IMR-90 (cell line): Measurements from ENCODE around the gene MMRN2. TPM values are rescaled to one million over a fixed set of nuclear protein-coding genes. Genes with fewer than 3 reads are reported as not detected.

Experiments used
- ATAC-seq: fragments of 200-7000 bp; cut with Tn5 transposase; 2 replicates; pipeline ENCODE4 v1.9.1; 2020; ENCODE audit warnings: low read depth, mild to moderate bottlenecking, moderate library complexity
- BruUV-seq: library from RNA; stranded (reverse); fragments of 400-500 nt; replicated peaks from 2 replicates; lab custom pipeline; 2021; lab: Mats Ljungman, UMichigan
- CTCF ChIA-PET: fragments of 300-600 bp; formaldehyde crosslinking; extraction: SDS; loops from one replicate; lab custom pipeline; 2021; ENCODE audit warnings: antibody characterized with exemption; lab: Yijun Ruan, JAX
- POLR2A ChIA-PET: fragments of 300-600 bp; sonication (Branson Sonifier 250); formaldehyde crosslinking; loops from one replicate; lab custom pipeline; 2022; ENCODE audit warnings: antibody characterized with exemption; ENCODE audit not compliant: unreplicated experiment; lab: Charles Lee
- DNase-seq: peaks from one replicate; pipeline ENCODE4 v3.0.0; 2013
- H2AFZ ChIP-seq: replicated peaks from 2 replicates; pipeline ENCODE3; 2013; ENCODE audit warnings: low read length, mild to moderate bottlenecking; ENCODE audit not compliant: poor library complexity
- H2AK5ac ChIP-seq: 2 replicates; pipeline ENCODE4 v1.6.1; 2013; ENCODE audit warnings: low read depth, low read length, inconsistent platforms
- H2AK9ac ChIP-seq: replicated peaks from 2 replicates; pipeline ENCODE3; 2013; ENCODE audit warnings: mild to moderate bottlenecking, low read depth, low read length, moderate library complexity; ENCODE audit not compliant: poor library complexity
- H2BK120ac ChIP-seq: 2 replicates; pipeline ENCODE4 v1.6.1; 2013; ENCODE audit warnings: low read depth, low read length, inconsistent platforms
- H2BK15ac ChIP-seq: 3 replicates; pipeline ENCODE4 v1.6.1; 2013; ENCODE audit warnings: low read depth, low read length, inconsistent platforms
- H2BK20ac ChIP-seq: 2 replicates; pipeline ENCODE4 v1.6.1; 2013; ENCODE audit warnings: low read depth, mild to moderate bottlenecking, inconsistent platforms, low read length, moderate library complexity
- H2BK5ac ChIP-seq: 2 replicates; pipeline ENCODE4 v1.6.1; 2013; ENCODE audit warnings: mild to moderate bottlenecking, low read depth, low read length, inconsistent platforms; ENCODE audit not compliant: poor library complexity, severe bottlenecking
- H3K14ac ChIP-seq: replicated peaks from 2 replicates; pipeline ENCODE4 v1.6.1; 2013; ENCODE audit warnings: low read depth, low read length, inconsistent platforms
- H3K18ac ChIP-seq: 2 replicates; pipeline ENCODE4 v1.6.1; 2013; ENCODE audit warnings: low read depth, low read length, control low read depth
- H3K23ac ChIP-seq: 2 replicates; pipeline ENCODE4 v1.6.1; 2013; ENCODE audit warnings: low read depth, low read length, inconsistent platforms
- H3K27ac ChIP-seq: 2 replicates; pipeline ENCODE4 v1.5.1; 2013; ENCODE audit warnings: mild to moderate bottlenecking, control low read depth, low read length; ENCODE audit not compliant: insufficient read depth
- H3K27me3 ChIP-seq: 2 replicates; pipeline ENCODE4 v1.6.1; 2013; ENCODE audit warnings: low read length; ENCODE audit not compliant: control insufficient read depth, insufficient read depth
- H3K36me3 ChIP-seq: 2 replicates; pipeline ENCODE4 v1.6.1; 2013; ENCODE audit warnings: low read length, mixed read lengths; ENCODE audit not compliant: control insufficient read depth, insufficient read depth
- H3K4ac ChIP-seq: 2 replicates; pipeline ENCODE4 v1.6.1; 2013; ENCODE audit warnings: low read depth, low read length, inconsistent platforms
- H3K4me1 ChIP-seq: 2 replicates; pipeline ENCODE4 v1.6.1; 2013; ENCODE audit warnings: low read length, mixed read lengths; ENCODE audit not compliant: control insufficient read depth, insufficient read depth
- H3K4me2 ChIP-seq: 2 replicates; pipeline ENCODE4 v1.6.1; 2013; ENCODE audit warnings: low read depth, mild to moderate bottlenecking, control low read depth, low read length, moderate library complexity
- H3K4me3 ChIP-seq: 2 replicates; pipeline ENCODE4 v1.5.1; 2013; ENCODE audit warnings: low read depth, mild to moderate bottlenecking, control low read depth, low read length, moderate library complexity; ENCODE audit not compliant: insufficient read depth
- H3K56ac ChIP-seq: 2 replicates; pipeline ENCODE4 v1.6.1; 2013; ENCODE audit warnings: low read length, inconsistent platforms; ENCODE audit not compliant: insufficient read depth; ENCODE audit errors: extremely low read depth
- H3K79me1 ChIP-seq, 2 experiments: 2 replicates each; pipeline ENCODE4 v1.6.1; 2013; ENCODE audit warnings: low read length in 2 of 2, inconsistent platforms in 1 of 2, low read depth in 1 of 2
- H3K9ac ChIP-seq: 2 replicates; pipeline ENCODE4 v1.6.1; 2013; ENCODE audit warnings: low read depth, low read length, control low read depth
- H3K9me1 ChIP-seq: 2 replicates; pipeline ENCODE4 v1.6.1; 2013; ENCODE audit warnings: low read length, inconsistent platforms; ENCODE audit not compliant: insufficient read depth
- H3K9me3 ChIP-seq: 2 replicates; pipeline ENCODE4 v1.6.1; 2013; ENCODE audit warnings: low read length; ENCODE audit not compliant: control insufficient read depth, insufficient read depth
- H4K20me1 ChIP-seq: 2 replicates; pipeline ENCODE4 v1.6.1; 2013; ENCODE audit warnings: low read length, inconsistent platforms; ENCODE audit not compliant: insufficient read depth
- H4K5ac ChIP-seq: 2 replicates; pipeline ENCODE4 v1.6.1; 2013; ENCODE audit warnings: mild to moderate bottlenecking, low read depth, low read length, control low read depth
- H4K8ac ChIP-seq, 2 experiments: 2 replicates each; pipeline ENCODE4 v1.6.1; 2013; ENCODE audit warnings: low read depth in 2 of 2, low read length in 2 of 2, control low read depth in 1 of 2, inconsistent platforms in 1 of 2
- H4K91ac ChIP-seq: 2 replicates; pipeline ENCODE4 v1.6.1; 2013; ENCODE audit warnings: low read depth, low read length, inconsistent platforms; ENCODE audit not compliant: insufficient read depth
- CEBPB ChIP-seq: IDR thresholded peaks from 2 replicates; pipeline ENCODE4 v1.6.1; 2012; ENCODE audit warnings: low read depth, low read length, improper control_type of control experiment
- NFE2L2 ChIP-seq: fragments of 150-350 bp; IDR thresholded peaks from 2 replicates; pipeline ENCODE4 v1.6.1; 2016; ENCODE audit warnings: low read depth, mild to moderate bottlenecking, low read length
- RAD21 ChIP-seq: IDR thresholded peaks from 2 replicates; pipeline ENCODE4 v1.6.1; 2012; ENCODE audit warnings: low read length, improper control_type of control experiment
- RCOR1 ChIP-seq: IDR thresholded peaks from 2 replicates; pipeline ENCODE4 v1.6.1; 2012; ENCODE audit warnings: mild to moderate bottlenecking, low read length, improper control_type of control experiment; ENCODE audit not compliant: insufficient replicate concordance
- SMC3 ChIP-seq: fragments of 150-350 bp; IDR thresholded peaks from 2 replicates; pipeline ENCODE4 v1.6.1; 2016; ENCODE audit warnings: low read depth, mild to moderate bottlenecking, antibody characterized with exemption, low read length, moderate library complexity
- USF2 ChIP-seq: fragments of 150-350 bp; IDR thresholded peaks from 2 replicates; pipeline ENCODE4 v1.6.1; 2017; ENCODE audit warnings: mild to moderate bottlenecking, antibody characterized with exemption, low read length, low read depth
- WGBS, 2 experiments: methylation state at CpG; one replicate each; pipeline versions ENCODE4 v1.1.5 to v1.1.7; 2013; ENCODE audit warnings: missing lambda C conversion rate in 2 of 2; ENCODE audit not compliant: insufficient read length in 1 of 2; ENCODE audit errors: extremely low coverage in 2 of 2; 5-methylcytosine and 5-hydroxymethylcytosine counted together
- dilution Hi-C: fragments of 300-500 bp; cut with HindIII; formaldehyde crosslinking; loops from one replicate; pipeline ENCODE4 v1.14.3; 2018; ENCODE audit warnings: low sequenced_read_pairs; ENCODE audit not compliant: unreplicated experiment
- in situ Hi-C: fragments of 300-500 bp; cut with MboI; formaldehyde crosslinking; loops from 3 replicates; pipeline ENCODE4 v1.14.3; 2019; ENCODE audit warnings: low sequenced_read_pairs, inconsistent platforms, mixed read lengths
- intact Hi-C: fragments of 100-400 bp; cut with micrococcal nuclease; formaldehyde crosslinking; loops from 2 replicates; pipeline ENCODE4 v1.10.0; 2022
- polyA plus RNA-seq, 3 experiments: library from polyadenylated mRNA; depleted of rRNA; stranded (reverse); fragments of >200 nt; gene quantifications; 2 replicates each; pipeline ENCODE4 v1.2.3, GENCODE V29; 2012; ENCODE audit warnings: low replicate concordance in 1 of 3
- total RNA-seq: library from RNA; depleted of rRNA; stranded (reverse); fragments of >200 nt; gene quantifications from 2 replicates; pipeline ENCODE4 v1.2.3, GENCODE V29; 2012
- TF ChIP-seq, protein P1 (sequence below): fragments of 150-350 bp; IDR thresholded peaks from 2 replicates; pipeline ENCODE4 v1.6.1; 2016; ENCODE audit warnings: low read depth, mild to moderate bottlenecking, low read length, moderate library complexity, borderline replicate concordance

The MMRN2 gene
- total and polyA plus RNA-seq, 2 of the 4 experiments (the other 2 are of a cell fraction): 1.6 to 1.8 TPM

GRCh38 chr10:86899132-86899531 is 58.3 kb downstream of the MMRN2 start (continued):
- TF ChIP-seq, protein P1, sequence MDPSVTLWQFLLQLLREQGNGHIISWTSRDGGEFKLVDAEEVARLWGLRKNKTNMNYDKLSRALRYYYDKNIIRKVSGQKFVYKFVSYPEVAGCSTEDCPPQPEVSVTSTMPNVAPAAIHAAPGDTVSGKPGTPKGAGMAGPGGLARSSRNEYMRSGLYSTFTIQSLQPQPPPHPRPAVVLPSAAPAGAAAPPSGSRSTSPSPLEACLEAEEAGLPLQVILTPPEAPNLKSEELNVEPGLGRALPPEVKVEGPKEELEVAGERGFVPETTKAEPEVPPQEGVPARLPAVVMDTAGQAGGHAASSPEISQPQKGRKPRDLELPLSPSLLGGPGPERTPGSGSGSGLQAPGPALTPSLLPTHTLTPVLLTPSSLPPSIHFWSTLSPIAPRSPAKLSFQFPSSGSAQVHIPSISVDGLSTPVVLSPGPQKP: no peak
- TF ChIP-seq CEBPB: no peak
- no peak for TF ChIP-seq NFE2L2

DNA sequence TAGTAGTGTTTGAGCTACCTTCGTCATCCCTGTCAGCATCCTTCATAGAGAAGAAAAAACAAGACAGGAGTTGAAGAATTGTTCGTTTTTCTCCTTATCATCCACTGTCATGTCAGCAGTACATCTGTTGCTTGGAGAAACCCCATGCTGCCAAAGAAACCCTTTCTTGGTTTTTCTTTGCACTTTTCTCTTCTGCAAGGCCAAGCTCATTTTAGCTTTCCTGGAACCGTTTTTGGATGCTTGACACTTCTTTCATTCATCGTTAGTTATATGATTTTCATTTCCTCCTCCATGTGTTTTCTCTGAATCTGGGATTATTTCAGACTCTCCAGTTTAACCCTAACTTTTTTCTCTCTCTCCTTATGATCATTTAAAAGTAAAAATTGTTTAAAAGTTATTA is 58.9 kb downstream of the MMRN2 start:
- no peak overlapping the region for H4K5ac ChIP-seq
- no peak overlapping the region for H2BK120ac ChIP-seq
- BruUV-seq: no TSS peak
- H3K9ac ChIP-seq: no peak overlapping the region
- H2BK20ac ChIP-seq: no peak overlapping the region
- TF ChIP-seq RAD21 (no peak), RCOR1 (no peak), USF2 (no peak), SMC3 (no peak)
- TF ChIP-seq, protein P1: no peak
- H2BK15ac ChIP-seq: no peak overlapping the region
- no peak overlapping the region for H3K14ac ChIP-seq
- no peak overlapping the region for H2BK5ac ChIP-seq
- WGBS, 2 experiments: no CpG with 5 or more reads among the region's 4 CpGs
- H3K9me3 ChIP-seq: no peaks in the 10 kb centered on the region
- dilution Hi-C loops: no loop called here
- H3K4me1 ChIP-seq: peaks cover 2% of the 10 kb centered on the region
- H3K4me2 ChIP-seq: no peak overlapping the region
- in situ Hi-C loops: loop anchor here (5.0 to 25.0 kb wide), 2 partner anchors 191 to 386 kb away; partner anchors contain the start of gene WAPL
- DNase-seq: no peak
- H3K23ac ChIP-seq: no peak overlapping the region
- peaks cover 10 to 22% of the 10 kb centered on the region in 2 experiments; a peak in 3 of 4 replicates for H3K79me1 ChIP-seq
- CTCF ChIA-PET: interaction anchor here (1.8 to 3.2 kb wide), 2 partner anchors 188 to 205 kb away, joined by 4 to 12 read pairs; no protein-coding TSS in a partner anchor
- H2AK9ac ChIP-seq: no peak overlapping the region
- peaks cover 10% of the 10 kb centered on the region for H3K36me3 ChIP-seq
- no peak overlapping the region for H3K18ac ChIP-seq
- no peak overlapping the region for H3K4ac ChIP-seq
- no peak overlapping the region for H4K8ac ChIP-seq
- POLR2A ChIA-PET: no interaction called here
- H3K9me1 ChIP-seq: peaks cover 2% of the 10 kb centered on the region
- H2AFZ ChIP-seq: no peak overlapping the region
- H4K91ac ChIP-seq: no peak overlapping the region
- H4K20me1 ChIP-seq: 0 out of 2 replicates have a peak, but pooled peaks cover 4% of the 10 kb centered on the region
- no peak overlapping the region for H3K27ac ChIP-seq
- intact Hi-C loops: no loop called here
- H3K56ac ChIP-seq: no peak overlapping the region
- no peak for ATAC-seq
- H2AK5ac ChIP-seq: no peak overlapping the region
- no peaks in the 10 kb centered on the region for H3K27me3 ChIP-seq
- H3K4me3 ChIP-seq: no peak overlapping the region
